ENCODE results near the gene PNPLA7.

PNPLA7 gene

DNA sequence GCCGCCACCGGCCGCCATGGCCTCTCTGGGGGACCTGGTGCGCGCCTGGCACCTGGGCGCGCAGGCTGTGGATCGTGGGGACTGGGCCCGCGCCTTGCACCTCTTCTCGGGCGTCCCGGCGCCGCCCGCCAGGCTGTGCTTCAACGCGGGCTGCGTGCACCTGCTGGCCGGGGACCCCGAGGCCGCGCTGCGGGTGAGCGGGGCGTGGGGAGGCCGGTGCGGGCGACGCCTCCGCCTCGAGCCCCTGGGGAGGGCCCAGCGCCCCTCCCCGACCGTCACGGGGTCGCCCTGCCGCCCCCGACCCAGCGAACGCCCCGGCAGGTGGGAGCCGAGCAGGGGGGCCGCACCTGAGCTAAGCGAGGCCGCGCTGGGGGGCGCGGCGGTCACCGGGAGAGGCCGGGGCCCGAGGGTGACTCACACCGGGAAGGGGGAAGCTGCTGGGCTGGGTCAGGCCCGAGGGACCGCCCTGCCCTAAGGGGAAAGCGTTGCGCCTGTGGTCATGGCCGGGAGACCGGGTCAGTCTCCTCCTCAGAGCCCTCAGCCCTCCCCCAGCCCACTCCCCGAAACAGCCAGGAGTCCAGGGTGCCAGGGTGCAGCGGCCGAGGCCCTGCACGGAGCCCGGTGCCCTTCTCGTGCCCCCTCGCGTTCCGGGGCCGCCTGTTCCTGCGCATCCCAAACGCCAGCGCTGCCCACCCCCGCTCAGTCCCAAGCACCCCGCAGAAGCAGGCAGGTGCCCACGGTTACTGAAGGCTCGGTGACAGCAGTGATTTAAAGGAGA lies 126.5 kb downstream of the PNPLA7 start:
- Histone ChIP-seq H2AFZ (ENCODE audit: low read depth, low read length) (no peak overlapping the region), H3K36me3 (ENCODE audit: insufficient read depth, low read length) (no peaks in the 10 kb centered on the region), H3K9ac (ENCODE audit: low read depth, low read length) (no peak overlapping the region), H3K9me3 (ENCODE audit: insufficient read depth, low read length, severe bottlenecking) (no peaks in the 10 kb centered on the region), H3K4me3 (ENCODE audit: low read depth in 1 of 2, low read length in 2 of 2) (no peak overlapping the region), H3K27me3 (ENCODE audit: insufficient read depth, low read length, poor library complexity) (no peaks in the 10 kb centered on the region), H3K4me1 (ENCODE audit: insufficient read depth, low read length) (no peaks in the 10 kb centered on the region), H4K20me1 (ENCODE audit: insufficient read depth, low read length) (no peaks in the 10 kb centered on the region), H3K27ac (ENCODE audit: low read length) (no peak overlapping the region), H3K79me2 (ENCODE audit: insufficient read depth, low read length) (no peaks in the 10 kb centered on the region), H3K4me2 (ENCODE audit: insufficient read depth, low read length) (no peak overlapping the region)
- TF ChIP-seq, protein P1, sequence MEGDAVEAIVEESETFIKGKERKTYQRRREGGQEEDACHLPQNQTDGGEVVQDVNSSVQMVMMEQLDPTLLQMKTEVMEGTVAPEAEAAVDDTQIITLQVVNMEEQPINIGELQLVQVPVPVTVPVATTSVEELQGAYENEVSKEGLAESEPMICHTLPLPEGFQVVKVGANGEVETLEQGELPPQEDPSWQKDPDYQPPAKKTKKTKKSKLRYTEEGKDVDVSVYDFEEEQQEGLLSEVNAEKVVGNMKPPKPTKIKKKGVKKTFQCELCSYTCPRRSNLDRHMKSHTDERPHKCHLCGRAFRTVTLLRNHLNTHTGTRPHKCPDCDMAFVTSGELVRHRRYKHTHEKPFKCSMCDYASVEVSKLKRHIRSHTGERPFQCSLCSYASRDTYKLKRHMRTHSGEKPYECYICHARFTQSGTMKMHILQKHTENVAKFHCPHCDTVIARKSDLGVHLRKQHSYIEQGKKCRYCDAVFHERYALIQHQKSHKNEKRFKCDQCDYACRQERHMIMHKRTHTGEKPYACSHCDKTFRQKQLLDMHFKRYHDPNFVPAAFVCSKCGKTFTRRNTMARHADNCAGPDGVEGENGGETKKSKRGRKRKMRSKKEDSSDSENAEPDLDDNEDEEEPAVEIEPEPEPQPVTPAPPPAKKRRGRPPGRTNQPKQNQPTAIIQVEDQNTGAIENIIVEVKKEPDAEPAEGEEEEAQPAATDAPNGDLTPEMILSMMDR (IDR thresholded peaks at IDR 0.05; ENCODE audit: borderline replicate concordance, extremely low read depth, low read length, poor library complexity, severe bottlenecking): no peak
- no peak for TF ChIP-seq EZH2 (IDR thresholded peaks at IDR 0.05; ENCODE audit: borderline replicate concordance, low read depth, low read length, severe bottlenecking)
- DNase-seq (no peak), ATAC-seq (ENCODE audit: insufficient read depth, low read depth) (no peak)

GRCh38 chr9:137422604-137423513 lies 127.3 kb downstream of the PNPLA7 start, which contains the start of the genes EXD3 and NOXA1:
TSS of gene EXD3 (minus strand) at chr9:137423162. CDS start at chr9:137395357, 27,805 bp downstream.
TSS of gene NOXA1 (plus strand) at chr9:137423393. CDS start at chr9:137423530, 137 bp downstream.
- H3K9me3 ChIP-seq (ENCODE audit: insufficient read depth, low read length, severe bottlenecking): no peaks in the 10 kb centered on the region
- ATAC-seq (ENCODE audit: insufficient read depth, low read depth) (no peak), DNase-seq (no peak)
- H3K4me2 ChIP-seq (ENCODE audit: insufficient read depth, low read length): no peak within 1 kb of the TSS
- no peaks in the 10 kb centered on the region for H4K20me1 ChIP-seq (ENCODE audit: insufficient read depth, low read length)
- no peaks in the 10 kb centered on the region for H3K79me2 ChIP-seq (ENCODE audit: insufficient read depth, low read length)
- no peak within 1 kb of the TSS for H2AFZ ChIP-seq (ENCODE audit: low read depth, low read length)
- H3K9ac ChIP-seq (ENCODE audit: low read depth, low read length): no peak within 1 kb of the TSS
- no peak within 1 kb of the TSS for H3K27ac ChIP-seq (ENCODE audit: low read length)
- no peaks in the 10 kb centered on the region for H3K36me3 ChIP-seq (ENCODE audit: insufficient read depth, low read length)
- TF ChIP-seq EZH2 (IDR thresholded peaks at IDR 0.05; ENCODE audit: borderline replicate concordance, low read depth, low read length, severe bottlenecking): no peak
- TF ChIP-seq, protein P1 (IDR thresholded peaks at IDR 0.05; ENCODE audit: borderline replicate concordance, extremely low read depth, low read length, poor library complexity, severe bottlenecking): no peak
- no peaks in the 10 kb centered on the region for H3K27me3 ChIP-seq (ENCODE audit: insufficient read depth, low read length, poor library complexity)
- no peaks in the 10 kb centered on the region for H3K4me1 ChIP-seq (ENCODE audit: insufficient read depth, low read length)
- no peak within 1 kb of the TSS for H3K4me3 ChIP-seq (ENCODE audit: low read depth in 1 of 2, low read length in 2 of 2)

DNA sequence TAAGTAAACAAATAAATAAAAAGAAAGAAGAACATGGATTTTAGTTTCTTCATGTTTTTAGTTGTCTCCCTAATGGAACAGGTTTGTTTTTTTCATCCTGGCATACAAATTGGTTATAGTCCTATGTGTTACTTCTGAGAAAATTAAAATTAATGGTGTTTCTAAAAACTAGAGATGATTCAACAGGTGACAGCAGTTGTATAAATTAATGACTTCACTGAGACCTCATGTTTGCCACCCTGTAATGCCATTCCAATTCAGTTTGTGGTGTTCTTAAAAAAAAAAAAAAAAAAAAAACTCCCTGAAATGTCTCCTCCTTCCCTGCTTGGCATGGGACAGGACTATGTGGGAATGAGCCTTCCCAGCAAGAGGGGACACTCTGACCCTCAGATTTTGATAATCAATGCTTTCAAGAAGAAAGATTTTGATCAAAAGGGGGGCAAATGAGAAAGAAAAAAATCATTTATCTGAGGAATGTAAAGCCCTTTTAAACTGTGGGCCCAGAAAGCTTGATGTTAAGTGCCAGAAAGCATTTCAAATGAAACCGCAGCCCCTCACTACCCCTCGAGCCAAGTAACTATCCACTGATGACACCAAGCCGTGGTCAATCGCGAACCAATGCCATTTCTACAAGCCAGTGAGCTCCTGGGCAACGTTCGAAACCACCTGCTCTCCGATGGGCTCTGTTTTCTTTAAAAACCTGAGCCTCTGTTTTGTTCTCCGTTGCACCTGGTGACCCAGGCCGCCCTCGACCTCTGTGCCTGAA lies 128.2 kb downstream of the PNPLA7 start:
- Histone ChIP-seq H4K20me1 (ENCODE audit: insufficient read depth, low read length) (no peaks in the 10 kb centered on the region), H3K4me1 (ENCODE audit: insufficient read depth, low read length) (no peaks in the 10 kb centered on the region), H3K9ac (ENCODE audit: low read depth, low read length) (no peak overlapping the region), H2AFZ (ENCODE audit: low read depth, low read length) (no peak overlapping the region), H3K27ac (ENCODE audit: low read length) (no peak overlapping the region), H3K27me3 (ENCODE audit: insufficient read depth, low read length, poor library complexity) (no peaks in the 10 kb centered on the region), H3K9me3 (ENCODE audit: insufficient read depth, low read length, severe bottlenecking) (no peaks in the 10 kb centered on the region), H3K4me2 (ENCODE audit: insufficient read depth, low read length) (no peak overlapping the region), H3K4me3 (ENCODE audit: low read depth in 1 of 2, low read length in 2 of 2) (no peak overlapping the region), H3K79me2 (ENCODE audit: insufficient read depth, low read length) (no peaks in the 10 kb centered on the region), H3K36me3 (ENCODE audit: insufficient read depth, low read length) (no peaks in the 10 kb centered on the region)
- TF ChIP-seq, protein P1 (IDR thresholded peaks at IDR 0.05; ENCODE audit: borderline replicate concordance, extremely low read depth, low read length, poor library complexity, severe bottlenecking): no peak
- no peak for TF ChIP-seq EZH2 (IDR thresholded peaks at IDR 0.05; ENCODE audit: borderline replicate concordance, low read depth, low read length, severe bottlenecking)
- DNase-seq (no peak), ATAC-seq (ENCODE audit: insufficient read depth, low read depth) (no peak)
